Body of pancreas (tissue), 4 donors: ENCODE measurements around the gene CCR7. TPM values are rescaled to one million over a fixed set of nuclear protein-coding genes. Genes with fewer than 3 reads are reported as not detected.
"Not testable (repeated sequence)": the region's sequence is repeated elsewhere in the genome, so short reads cannot be mapped to it uniquely, and the experiment has no call there.

Experiments
- ATAC-seq: fragments of 150-250 bp; one replicate; pipeline ENCODE4 v1.9.1; 2016
- DNase-seq, 4 donors: peaks; one replicate each; pipeline ENCODE4 v3.0.0-alpha.2; 2019
- H3K27ac ChIP-seq, 4 donors: fragments of 200-600 bp; sonication (generic); 1 replicate in 3 of 4; 2 replicates in 1 of 4; pipeline versions ENCODE4 v1.5.1 to v1.6.1; 2016 to 2019; ENCODE audit warnings: mild to moderate bottlenecking in 1 of 4, mixed read lengths in 1 of 4, moderate library complexity in 1 of 4
- H3K27me3 ChIP-seq, 2 donors: fragments of 200-600 bp; sonication (generic); one replicate each; pipeline ENCODE4 v1.6.0; 2016; ENCODE audit warnings: mild to moderate bottlenecking in 1 of 2
- H3K36me3 ChIP-seq, 2 donors: fragments of 200-600 bp; sonication (generic); replicated peaks in 1 of 2; 2 replicates each; pipeline ENCODE4 v1.5.1; 2016; ENCODE audit warnings: low read depth in 2 of 2; ENCODE audit not compliant: insufficient read depth in 1 of 2
- H3K4me1 ChIP-seq: fragments of 200-600 bp; sonication (generic); one replicate; pipeline ENCODE4 v1.6.0; 2016
- H3K4me3 ChIP-seq, 2 donors: fragments of 200-600 bp; sonication (generic); 1 replicate in 1 of 2; 2 replicates in 1 of 2; pipeline ENCODE4 v1.5.1; 2016 to 2019
- H3K9me3 ChIP-seq, 3 donors: fragments of 200-600 bp; sonication (generic); 1 replicate in 2 of 3; 2 replicates in 1 of 3; pipeline ENCODE4 v1.5.1; 2016
- CTCF ChIP-seq, 7 experiments: fragments of 450-650 bp in 4 of 7; fragments of 200-600 bp in 3 of 7; sonication (generic) in 3 of 7; IDR thresholded peaks; one replicate each; pipeline ENCODE4 v1.5.1; 2016 to 2019; ENCODE audit warnings: antibody characterized with exemption in 7 of 7
- POLR2A ChIP-seq, 3 donors: fragments of 450-650 bp; IDR thresholded peaks; one replicate each; pipeline ENCODE4 v1.6.1; 2016; ENCODE audit warnings: antibody characterized with exemption in 3 of 3, mild to moderate bottlenecking in 2 of 3
- WGBS, 2 donors: methylation state at CpG; one replicate each; pipeline ENCODE4 v1.1.5; 2017; 5-methylcytosine and 5-hydroxymethylcytosine counted together
- intact Hi-C: fragments of 100-400 bp; cut with DNase I; formaldehyde crosslinking; loops from one replicate; pipeline ENCODE4 v1.15.1; 2023
- total RNA-seq, 2 donors: library from RNA; depleted of rRNA; stranded (reverse); fragments of >200 nt; gene quantifications; one replicate each; pipeline ENCODE4 v1.1.0, GENCODE V29; 2016

The CCR7 gene
- total RNA-seq, 2 donors from 2014 or later, result 0.26 TPM; not detected in 1

- WGBS, 2 donors, result 80 to 88% methylated on average over 2 of the region's 2 CpGs
- peaks cover 31% of the 10 kb centered on the region for H3K4me1 ChIP-seq
- no peaks in the 10 kb centered on the region for H3K9me3 ChIP-seq
- no peaks in the 10 kb centered on the region for H3K36me3 ChIP-seq
- no peaks in the 10 kb centered on the region for H3K27me3 ChIP-seq
- ATAC-seq (no peak), DNase-seq (no peak)
- H3K27ac ChIP-seq, result peak overlapping the region in 1 of 4 donors; percentile 64
- intact Hi-C loops, result no loop called here
- no peak overlapping the region for H3K4me3 ChIP-seq
- no peak for TF ChIP-seq CTCF (IDR thresholded peaks at IDR 0.05)
- TF ChIP-seq POLR2A (IDR thresholded peaks at IDR 0.05), result no peak
These were observed 17.3 kb downstream of the CCR7 start for GRCh38 chr17:40547785-40548478.

- no peak for TF ChIP-seq CTCF (IDR thresholded peaks at IDR 0.05)
- TF ChIP-seq POLR2A (IDR thresholded peaks at IDR 0.05), result no peak
- intact Hi-C loops, result no loop called here
- DNase-seq (peak in 2 of 4 donors; percentile 7 to 10), ATAC-seq (no peak)
- no peak overlapping the region for H3K27ac ChIP-seq
- H3K9me3 ChIP-seq, result no peaks in the 10 kb centered on the region
- H3K4me1 ChIP-seq, result peaks cover 31% of the 10 kb centered on the region
- no peak overlapping the region for H3K4me3 ChIP-seq
- no peaks in the 10 kb centered on the region for H3K27me3 ChIP-seq
- H3K36me3 ChIP-seq, result no peaks in the 10 kb centered on the region
- 58 to 73% methylated on average over 9 to 11 of the region's 11 CpGs for WGBS, 2 donors
These were observed 18.0 kb downstream of the CCR7 start for GRCh38 chr17:40547079-40547784.

GRCh38 chr17:40546497-40546896, 18.8 kb downstream of the CCR7 start:
- H3K36me3 ChIP-seq, H3K27me3 ChIP-seq, intact Hi-C loops, ATAC-seq, DNase-seq, H3K9me3 ChIP-seq, H3K27ac ChIP-seq, H3K4me3 ChIP-seq: not testable (repeated sequence)
- peaks cover 29% of the 10 kb centered on the region for H3K4me1 ChIP-seq
- WGBS, 2 donors, result 74 to 79% methylated on average over 4 of the region's 4 CpGs

GRCh38 chr17:40545660-40546059, 19.6 kb downstream of the CCR7 start:
- no peak for TF ChIP-seq CTCF (IDR thresholded peaks at IDR 0.05)
- TF ChIP-seq POLR2A (IDR thresholded peaks at IDR 0.05), result no peak
- no peak for ATAC-seq
- DNase-seq, result no peak
- H3K9me3 ChIP-seq, result no peaks in the 10 kb centered on the region
- no peak overlapping the region for H3K27ac ChIP-seq
- H3K4me1 ChIP-seq, result peaks cover 25% of the 10 kb centered on the region
- H3K27me3 ChIP-seq, result no peaks in the 10 kb centered on the region
- intact Hi-C loops, result no loop called here
- H3K4me3 ChIP-seq, result no peak overlapping the region
- 88 to 91% methylated on average over 10 to 11 of the region's 11 CpGs for WGBS, 2 donors
- H3K36me3 ChIP-seq, result no peaks in the 10 kb centered on the region

- TF ChIP-seq CTCF (IDR thresholded peaks at IDR 0.05) (no peak), POLR2A (IDR thresholded peaks at IDR 0.05) (peak in 1 of 3 donors; percentile 7)
- Histone ChIP-seq H3K27ac (peak overlapping the region; percentile 4 to 88 (median 66)), H3K36me3 (no peaks in the 10 kb centered on the region), H3K4me3 (no peak overlapping the region), H3K27me3 (no peaks in the 10 kb centered on the region), H3K9me3 (no peaks in the 10 kb centered on the region), H3K4me1 (peaks cover 34% of the 10 kb centered on the region)
- peak; percentile 44 to 79 (median 63) for DNase-seq
- WGBS, 2 donors, result 50 to 56% methylated on average over 10 to 14 of the region's 14 CpGs
- peak; percentile 49 for ATAC-seq
- intact Hi-C loops, result no loop called here
These were observed 22.5 kb downstream of the CCR7 start for GRCh38 chr17:40542558-40543411.
